Nephron (organoid): ENCODE data around the gene STK32B.

ENCODE experiments used
- H3K27ac Mint-ChIP-seq, 3 experiments: 2 replicates each; pipeline ENCODE4 v1.8.0; 2020; ENCODE audit warnings: mixed read lengths in 3 of 3, mild to moderate bottlenecking in 2 of 3, moderate library complexity in 1 of 3
- H3K27me3 Mint-ChIP-seq: 2 replicates; pipeline ENCODE4 v1.8.0; 2021; ENCODE audit warnings: low read depth, mild to moderate bottlenecking, moderate library complexity, mixed read lengths
- H3K36me3 Mint-ChIP-seq: 2 replicates; pipeline ENCODE4 v1.8.0; 2020; ENCODE audit warnings: low read depth, mixed read lengths
- H3K4me1 Mint-ChIP-seq: 2 replicates; pipeline ENCODE4 v1.8.0; 2020; ENCODE audit warnings: mixed read lengths
- H3K4me3 Mint-ChIP-seq, 3 experiments: 2 replicates each; pipeline ENCODE4 v1.8.0; 2020; ENCODE audit warnings: mild to moderate bottlenecking in 3 of 3, mixed read lengths in 3 of 3, moderate library complexity in 2 of 3
- H3K9me3 Mint-ChIP-seq: 2 replicates; pipeline ENCODE4 v1.8.0; 2020; ENCODE audit warnings: mixed read lengths
- CTCF ChIP-seq, 3 experiments: fragments of 200-600 bp; sonication (generic); IDR thresholded peaks; one replicate each; pipeline ENCODE4 v1.5.0; 2021; ENCODE audit warnings: antibody characterized with exemption in 3 of 3; ENCODE audit not compliant: unreplicated experiment in 3 of 3

STK32B gene

DNA sequence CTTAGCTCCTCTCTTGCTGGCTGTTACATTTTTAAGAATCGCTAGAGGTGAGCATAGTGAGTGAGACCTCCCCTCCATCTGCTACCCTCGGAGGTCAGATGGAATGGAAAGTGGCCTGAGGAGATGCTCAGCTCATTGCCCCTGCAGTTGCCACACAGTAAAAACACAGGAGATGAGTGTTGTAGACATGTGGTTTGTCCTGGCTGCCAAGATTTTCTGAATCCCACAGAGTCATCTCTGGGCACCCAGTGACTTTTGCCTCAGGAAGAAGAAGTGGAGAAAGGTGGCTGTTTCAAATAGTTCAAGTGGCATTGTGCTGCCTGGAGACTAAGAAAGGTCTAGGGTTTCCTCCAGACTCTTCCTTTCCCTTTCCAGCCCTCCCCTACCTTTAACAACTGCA lies 271.0 kb downstream of the STK32B start:
- no peaks in the 10 kb centered on the region for H3K4me1 Mint-ChIP-seq
- H3K27me3 Mint-ChIP-seq, result peaks cover 12% of the 10 kb centered on the region
- H3K9me3 Mint-ChIP-seq, result peaks cover 19% of the 10 kb centered on the region
- H3K27ac Mint-ChIP-seq, result no peak overlapping the region
- no peak for TF ChIP-seq CTCF (IDR thresholded peaks at IDR 0.05; ENCODE audit: unreplicated experiment in 3 of 3)
- no peak overlapping the region for H3K4me3 Mint-ChIP-seq
- no peaks in the 10 kb centered on the region for H3K36me3 Mint-ChIP-seq

GRCh38 chr4:5330339-5330989 lies 279.2 kb downstream of the STK32B start:
- no peak overlapping the region for H3K4me3 Mint-ChIP-seq
- TF ChIP-seq CTCF (IDR thresholded peaks at IDR 0.05; ENCODE audit: unreplicated experiment in 3 of 3), result no peak
- no peaks in the 10 kb centered on the region for H3K4me1 Mint-ChIP-seq
- peaks cover 15% of the 10 kb centered on the region for H3K9me3 Mint-ChIP-seq
- no peaks in the 10 kb centered on the region for H3K36me3 Mint-ChIP-seq
- H3K27me3 Mint-ChIP-seq, result peaks cover 7% of the 10 kb centered on the region
- no peak overlapping the region for H3K27ac Mint-ChIP-seq

GRCh38 chr4:5337731-5338130 lies 286.5 kb downstream of the STK32B start:
- Mint-ChIP-seq H3K4me1 (no peaks in the 10 kb centered on the region), H3K9me3 (peaks cover 6% of the 10 kb centered on the region), H3K27me3 (peaks cover 12% of the 10 kb centered on the region), H3K27ac (no peak overlapping the region), H3K36me3 (no peaks in the 10 kb centered on the region), H3K4me3 (no peak overlapping the region)
- TF ChIP-seq CTCF (IDR thresholded peaks at IDR 0.05; ENCODE audit: unreplicated experiment in 3 of 3), result no peak

DNA sequence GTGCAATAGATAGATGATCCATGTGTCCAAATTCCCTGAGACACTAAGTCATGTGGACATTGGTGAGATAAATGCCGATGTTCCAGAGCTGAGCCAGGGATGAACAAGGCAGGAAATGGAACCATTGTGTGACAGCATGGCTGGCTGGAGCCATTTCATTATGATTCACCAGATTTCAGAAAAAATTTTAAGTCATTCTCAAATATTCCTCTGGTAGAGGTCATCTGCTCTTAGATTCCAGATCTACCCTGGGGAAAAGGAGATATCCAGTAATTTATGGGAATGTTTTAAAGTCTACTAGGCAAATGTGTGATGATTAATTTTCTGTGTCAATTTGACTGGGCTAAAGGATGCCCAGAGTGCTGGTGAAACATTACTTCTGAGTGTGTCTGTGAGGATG lies 287.3 kb downstream of the STK32B start:
- Mint-ChIP-seq H3K4me1 (no peaks in the 10 kb centered on the region), H3K27ac (no peak overlapping the region), H3K4me3 (no peak overlapping the region)

GRCh38 chr4:5340991-5341451 lies 289.7 kb downstream of the STK32B start:
- no peak overlapping the region for H3K27ac Mint-ChIP-seq
- no peak for TF ChIP-seq CTCF (IDR thresholded peaks at IDR 0.05; ENCODE audit: unreplicated experiment in 3 of 3)
- no peaks in the 10 kb centered on the region for H3K9me3 Mint-ChIP-seq
- H3K27me3 Mint-ChIP-seq, result peaks cover 5% of the 10 kb centered on the region
- no peaks in the 10 kb centered on the region for H3K36me3 Mint-ChIP-seq
- H3K4me1 Mint-ChIP-seq, result no peaks in the 10 kb centered on the region
- no peak overlapping the region for H3K4me3 Mint-ChIP-seq

More for the DNA sequence above, 287.3 kb downstream of the STK32B start:
- Mint-ChIP-seq H3K9me3 (peaks cover 6% of the 10 kb centered on the region), H3K27me3 (peaks cover 12% of the 10 kb centered on the region), H3K36me3 (no peaks in the 10 kb centered on the region)
- TF ChIP-seq CTCF (IDR thresholded peaks at IDR 0.05; ENCODE audit: unreplicated experiment in 3 of 3), result no peak

DNA sequence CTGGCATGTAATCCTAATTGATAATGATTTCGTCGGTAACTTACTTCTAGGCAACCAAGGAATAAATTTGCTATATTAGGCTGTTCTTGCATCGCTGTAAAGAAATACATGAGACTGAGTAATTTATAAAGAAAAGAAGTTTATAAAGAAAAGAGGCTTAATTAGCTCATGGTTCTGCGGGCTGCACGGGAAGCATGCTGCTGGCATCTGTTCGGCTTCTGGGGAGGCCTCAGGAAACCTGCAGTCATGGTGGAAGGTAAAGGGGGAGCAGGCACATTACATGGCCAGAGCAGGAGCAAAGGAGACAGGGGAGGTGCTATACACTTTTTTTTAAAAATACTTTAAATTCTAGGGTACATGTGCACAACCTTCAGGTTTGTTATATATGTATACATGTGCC lies 290.2 kb downstream of the STK32B start:
- Mint-ChIP-seq H3K27ac (no peak overlapping the region), H3K27me3 (peaks cover 5% of the 10 kb centered on the region), H3K36me3 (no peaks in the 10 kb centered on the region), H3K4me3 (no peak overlapping the region), H3K4me1 (no peaks in the 10 kb centered on the region), H3K9me3 (no peaks in the 10 kb centered on the region)
- TF ChIP-seq CTCF (IDR thresholded peaks at IDR 0.05; ENCODE audit: unreplicated experiment in 3 of 3), result no peak
